GM18861 (cell line): Measurements from ENCODE around the gene LHFPL6.

ENCODE experiments used
- ATAC-seq: cut with Tn5 transposase; IDR thresholded peaks from one replicate; pipeline ENCODE4 v1.9.1; 2021; ENCODE audit not compliant: unreplicated experiment

The LHFPL6 gene

DNA sequence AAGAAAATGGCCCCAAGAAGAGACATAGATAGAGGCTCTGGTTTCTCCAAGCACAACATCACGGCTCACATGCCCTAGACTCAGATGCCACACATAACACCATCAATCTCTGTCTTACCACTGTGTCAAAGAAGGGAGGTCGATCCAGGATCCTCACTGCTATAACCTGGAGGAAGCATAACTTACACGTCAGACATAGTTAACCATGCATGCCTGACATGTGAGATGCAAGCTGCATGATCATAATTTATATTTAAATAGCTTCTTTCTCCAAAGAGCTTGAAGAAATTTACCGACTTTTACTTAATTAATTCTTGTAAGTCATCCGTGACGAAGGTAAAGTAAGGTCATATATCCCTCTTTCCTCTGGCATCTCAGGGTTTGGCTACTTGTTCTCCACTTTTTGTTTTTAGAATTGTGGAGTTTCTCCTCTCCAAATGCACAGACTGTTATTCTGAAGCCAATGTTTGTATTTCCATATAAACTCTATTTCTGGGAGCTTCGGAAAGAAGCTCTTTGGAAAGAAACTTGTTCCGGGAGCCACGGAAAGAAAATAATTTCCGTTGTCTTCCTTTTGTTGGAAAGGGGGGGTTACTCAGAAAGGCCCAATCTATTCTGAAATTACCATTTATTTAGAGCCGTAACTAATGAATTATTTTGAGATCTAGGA, 205.6 kb downstream of the LHFPL6 start:
- no peak for ATAC-seq

DNA sequence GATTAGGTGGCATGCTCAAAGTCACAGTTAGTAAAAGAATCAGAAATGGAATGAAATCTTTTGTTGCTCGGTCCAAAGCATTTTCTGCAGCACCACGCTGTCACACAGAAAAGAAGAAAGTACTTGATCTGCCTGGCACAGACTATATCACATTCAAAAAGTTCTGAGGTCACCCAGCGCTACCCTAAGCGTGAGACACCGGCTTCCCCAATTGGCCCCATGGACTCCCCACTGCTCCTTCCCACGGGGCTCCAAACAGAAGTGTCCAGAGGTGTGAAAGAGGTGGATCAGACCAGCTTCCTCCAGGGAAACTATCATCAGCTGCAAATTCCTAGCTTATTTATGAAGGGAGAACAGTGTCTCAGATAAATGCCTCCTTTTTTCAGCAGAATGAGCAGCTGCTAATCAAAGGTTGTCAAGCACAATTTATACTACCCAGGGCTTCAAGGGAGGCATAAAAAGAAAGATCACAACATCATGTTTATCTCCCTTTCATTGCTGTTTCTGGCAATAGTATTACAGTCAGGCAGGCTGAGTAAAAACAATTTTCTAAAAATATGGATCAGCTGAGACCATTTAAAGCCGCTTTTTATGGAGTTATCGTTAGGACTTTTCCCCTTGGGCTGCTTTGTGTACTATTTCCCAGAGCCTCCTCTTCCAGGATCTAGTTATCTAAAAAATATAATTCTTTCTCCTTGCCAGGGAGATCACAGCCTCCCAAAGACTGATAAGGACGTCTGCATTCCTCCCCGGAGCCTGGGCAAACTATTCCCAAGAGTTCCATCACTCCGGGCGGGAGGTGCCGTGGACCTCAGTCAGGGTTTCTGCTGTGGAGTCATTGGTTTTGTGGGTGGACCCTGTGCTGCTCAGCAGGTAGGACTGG, 208.0 kb downstream of the LHFPL6 start:
- ATAC-seq, result no peak

DNA sequence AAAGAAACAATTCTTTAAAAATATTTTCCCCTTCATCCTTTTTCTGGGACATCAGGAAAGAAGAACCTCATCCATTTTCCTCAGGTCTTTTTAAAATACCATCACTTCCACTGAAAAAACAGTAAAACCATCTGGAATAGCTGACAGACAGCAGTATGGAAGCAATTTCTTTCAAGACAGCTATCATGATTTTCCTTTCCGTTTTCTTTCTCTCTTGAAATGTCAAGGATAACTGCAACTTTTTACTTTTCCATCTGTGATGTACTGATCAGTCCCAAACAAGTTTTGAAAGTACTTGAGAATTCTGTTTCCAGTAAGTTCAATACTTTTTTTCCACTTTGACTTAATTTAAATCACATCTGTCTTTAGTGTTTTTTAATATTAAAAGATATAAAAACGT, 211.2 kb downstream of the LHFPL6 start:
- no peak for ATAC-seq

DNA sequence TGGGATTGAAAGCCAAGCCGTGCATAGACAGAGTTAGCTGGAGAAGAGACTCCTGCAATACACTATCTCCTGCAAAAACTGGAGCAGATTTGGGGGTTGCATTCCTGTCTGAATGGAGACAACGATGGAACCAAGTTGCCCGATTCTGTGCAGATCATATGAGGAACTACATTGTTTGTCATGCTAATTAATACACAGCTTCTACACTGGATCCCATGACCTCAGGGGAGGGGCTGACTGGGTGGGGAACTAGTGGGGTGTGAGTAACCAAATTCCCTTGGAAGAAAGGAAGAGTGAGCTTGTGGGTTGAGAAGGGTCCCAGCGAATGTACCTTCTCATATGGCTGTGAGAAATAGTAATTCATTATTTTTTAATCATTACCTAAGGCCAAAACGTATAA, 214.0 kb downstream of the LHFPL6 start:
- ATAC-seq, result no peak

DNA sequence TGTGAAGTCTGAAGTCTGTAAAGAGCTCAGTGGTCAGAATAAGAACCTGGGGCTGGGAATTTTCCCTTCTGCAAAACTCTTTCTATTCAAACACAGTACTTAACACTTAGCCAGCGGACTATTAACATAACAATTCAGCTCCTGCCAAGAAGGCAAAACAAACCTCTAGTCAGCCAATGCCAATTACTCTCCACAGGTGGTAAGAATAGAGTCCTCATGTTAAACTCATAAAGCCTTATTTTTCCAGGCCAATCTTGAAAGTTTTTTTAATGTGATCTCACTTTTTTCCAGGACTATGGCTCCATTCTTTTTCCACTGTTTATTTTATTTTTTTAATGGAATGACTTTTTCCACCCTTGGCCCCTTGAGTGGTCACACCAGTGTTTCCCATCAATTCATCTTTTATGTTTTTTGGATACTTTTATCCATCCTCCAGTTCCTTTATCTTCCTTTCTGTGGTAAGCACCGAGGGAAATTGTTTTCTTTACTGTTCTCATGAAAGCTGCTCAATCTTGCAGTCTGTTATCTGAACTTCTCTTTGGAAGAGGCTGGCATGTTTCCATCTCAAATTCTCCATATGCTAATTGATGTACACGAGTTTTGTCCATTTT, 217.3 kb downstream of the LHFPL6 start:
- no peak for ATAC-seq

DNA sequence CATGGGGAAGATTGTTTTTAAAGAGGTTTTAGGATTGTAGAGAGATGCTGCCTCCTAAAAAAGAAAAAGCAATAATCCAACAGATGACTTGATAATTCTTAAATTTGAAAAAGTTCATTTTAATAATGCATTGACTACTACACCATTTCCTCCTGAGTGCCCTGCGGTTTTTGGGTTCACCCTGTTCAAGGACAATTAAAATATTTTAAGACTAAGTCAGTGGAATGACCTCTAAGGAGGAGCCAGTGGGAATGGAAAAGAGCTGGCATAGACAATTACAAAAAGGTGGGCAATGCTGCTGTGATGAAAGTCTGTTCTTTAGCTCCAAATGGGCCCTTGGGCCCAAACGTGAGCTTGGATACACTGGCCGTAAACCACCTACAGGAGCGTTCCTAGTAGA, 217.8 kb downstream of the LHFPL6 start:
- no peak for ATAC-seq

DNA sequence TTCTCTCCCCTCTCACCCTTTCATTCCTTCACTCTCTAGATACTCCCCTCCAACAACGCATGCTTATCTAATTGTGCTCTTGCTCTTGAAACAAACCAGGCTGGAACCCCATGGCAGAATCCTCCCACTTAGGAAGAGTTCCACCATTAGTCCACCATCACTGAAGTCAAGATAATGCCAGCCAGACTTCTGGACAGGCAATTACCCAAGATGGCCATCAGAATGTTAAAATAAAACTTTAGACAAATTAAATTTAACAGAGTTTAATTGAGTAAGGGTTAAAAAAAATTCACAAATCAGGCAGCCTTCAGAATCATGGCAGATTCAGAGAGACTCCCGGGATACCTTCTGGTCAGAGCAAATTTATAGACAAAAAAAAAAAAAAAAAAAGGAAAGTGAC, 221.5 kb downstream of the LHFPL6 start:
- no peak for ATAC-seq

DNA sequence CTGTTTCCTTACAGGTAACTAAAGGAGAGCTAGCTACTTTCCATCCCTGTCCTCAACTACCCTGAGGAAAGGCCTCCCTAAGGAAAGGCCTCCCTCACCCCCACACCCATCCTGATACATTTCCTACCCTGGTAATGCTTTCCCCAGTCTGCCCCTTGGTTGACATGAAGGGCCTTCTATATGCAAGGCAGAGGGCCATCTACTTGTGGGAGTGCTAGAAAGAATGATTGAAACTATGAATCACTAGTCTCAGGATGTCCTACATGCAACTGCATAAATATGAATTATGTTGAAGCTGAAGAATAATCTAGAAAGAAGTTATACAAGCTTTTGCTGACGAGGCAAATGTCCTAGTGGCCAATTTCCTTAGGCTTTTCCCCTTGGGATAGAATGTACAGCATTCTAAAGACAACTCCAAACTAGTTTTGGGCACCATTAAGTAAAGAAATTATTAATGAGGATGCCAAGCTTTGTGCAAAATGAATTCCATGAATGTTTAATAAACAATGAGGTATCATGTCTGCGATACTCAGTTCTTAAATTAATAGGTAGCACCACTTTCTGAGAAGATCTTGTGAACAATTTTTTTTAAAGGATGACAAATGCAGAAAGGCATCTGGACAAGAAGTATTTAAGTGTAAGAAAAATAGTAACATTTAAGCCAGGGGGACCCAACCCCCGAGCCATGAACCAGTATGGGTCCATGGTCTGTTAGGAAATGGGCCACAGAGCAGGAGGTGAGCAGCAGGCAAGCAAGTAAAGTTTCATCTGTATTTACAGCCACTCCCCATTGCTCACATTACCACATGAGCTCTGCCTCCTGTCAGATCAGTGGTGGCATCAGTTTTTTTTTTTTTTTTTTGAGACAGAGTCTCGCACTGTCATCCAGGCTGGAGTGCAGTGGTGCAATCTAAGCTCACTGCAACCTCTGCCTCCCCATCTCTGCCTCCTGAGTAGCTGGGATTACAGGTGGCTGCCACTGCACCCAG, 223.0 kb downstream of the LHFPL6 start:
- no peak for ATAC-seq

DNA sequence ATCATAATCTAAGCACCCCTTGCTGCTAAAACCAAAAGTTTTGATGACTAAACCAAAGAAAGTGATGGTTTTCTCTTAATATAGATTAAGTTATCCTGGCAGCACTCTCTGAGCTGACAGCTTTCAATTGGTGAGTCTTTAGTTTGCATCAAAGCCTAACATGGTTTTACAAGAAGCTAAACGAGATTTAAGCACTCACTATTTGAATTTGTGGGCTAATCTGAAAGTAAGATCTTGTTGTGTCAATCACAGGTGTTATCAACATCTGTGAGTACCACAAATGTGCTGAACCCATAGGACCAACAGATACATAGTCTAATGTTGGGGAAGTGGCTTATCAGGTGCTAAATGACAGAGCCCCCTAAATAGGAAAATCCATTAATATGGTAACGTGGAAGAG, 223.9 kb downstream of the LHFPL6 start:
- ATAC-seq, result peak; percentile 97

DNA sequence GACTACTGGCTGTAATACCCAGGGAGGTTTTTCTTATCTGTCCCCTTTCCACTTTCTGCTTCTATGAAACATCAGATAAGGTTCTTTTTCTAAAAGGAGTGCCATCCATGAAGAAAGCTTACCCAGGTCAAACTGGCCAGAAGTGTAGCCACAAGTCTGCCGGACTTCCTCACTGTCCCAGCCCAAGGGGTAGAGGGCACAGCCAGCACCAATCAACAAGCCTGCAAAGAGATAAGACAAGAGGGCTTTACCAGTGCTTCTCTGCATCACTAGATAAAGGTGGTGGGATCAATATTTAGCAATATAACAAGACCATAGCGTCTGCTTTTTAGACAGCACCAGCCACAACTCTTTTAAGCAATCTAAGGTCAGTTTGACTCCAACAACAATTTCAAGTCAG, 224.7 kb downstream of the LHFPL6 start:
- no peak for ATAC-seq

DNA sequence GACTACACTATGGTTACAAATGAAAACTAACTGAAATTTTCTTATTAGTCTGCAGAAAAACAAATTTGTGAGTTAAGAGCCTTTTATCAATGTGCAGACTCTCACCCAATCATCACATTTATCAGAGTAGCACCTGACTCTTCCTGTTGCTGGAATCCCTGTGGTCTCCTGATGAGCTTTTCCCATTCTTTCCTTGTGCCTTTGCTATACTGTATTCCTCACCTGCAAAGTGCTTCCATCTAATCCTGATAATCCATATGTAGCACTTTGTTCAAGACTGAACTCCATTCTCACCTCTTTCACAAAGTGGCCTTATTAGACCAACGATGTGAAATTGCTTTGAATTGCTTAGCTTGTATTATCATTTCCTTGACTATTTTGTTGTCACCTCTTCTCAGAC, 225.3 kb downstream of the LHFPL6 start:
- ATAC-seq, result no peak

DNA sequence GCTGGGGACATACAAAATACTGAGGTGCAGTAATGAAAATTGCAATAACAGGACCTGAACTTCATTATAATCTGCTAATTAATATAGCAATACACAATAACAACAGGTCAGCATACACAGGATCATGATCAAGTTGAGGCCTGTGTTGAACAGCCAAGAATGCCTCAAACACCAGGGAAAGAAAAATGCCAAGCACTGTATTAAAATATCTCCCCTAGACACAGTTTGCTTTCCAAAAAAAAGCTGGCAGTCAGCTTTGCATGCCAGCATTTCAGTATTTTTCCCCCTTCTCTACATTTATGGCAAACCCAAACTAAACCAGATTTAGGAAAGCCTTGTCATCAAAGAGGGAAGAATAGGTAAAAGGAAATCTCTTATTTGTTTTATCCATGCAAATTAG, 226.9 kb downstream of the LHFPL6 start:
- ATAC-seq, result no peak

DNA sequence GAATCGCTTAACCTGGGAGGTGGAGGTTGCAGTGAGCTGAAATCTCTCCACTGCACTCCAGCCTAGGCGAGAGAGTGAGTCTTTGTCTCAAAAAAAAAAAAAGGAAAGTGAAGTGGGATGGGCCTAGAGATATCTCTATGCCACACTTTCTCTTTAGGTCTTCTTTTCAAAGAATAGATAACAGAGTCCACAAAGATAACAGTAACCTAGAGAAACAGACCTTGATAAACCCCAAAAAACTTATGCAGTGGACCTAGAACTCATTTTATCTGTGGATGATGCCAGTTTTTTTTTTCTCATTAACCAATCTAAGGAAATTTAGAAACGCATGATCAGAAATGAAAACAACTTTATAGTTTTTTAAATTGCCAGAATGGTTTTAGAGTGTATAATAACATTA, 227.4 kb downstream of the LHFPL6 start:
- no peak for ATAC-seq

DNA sequence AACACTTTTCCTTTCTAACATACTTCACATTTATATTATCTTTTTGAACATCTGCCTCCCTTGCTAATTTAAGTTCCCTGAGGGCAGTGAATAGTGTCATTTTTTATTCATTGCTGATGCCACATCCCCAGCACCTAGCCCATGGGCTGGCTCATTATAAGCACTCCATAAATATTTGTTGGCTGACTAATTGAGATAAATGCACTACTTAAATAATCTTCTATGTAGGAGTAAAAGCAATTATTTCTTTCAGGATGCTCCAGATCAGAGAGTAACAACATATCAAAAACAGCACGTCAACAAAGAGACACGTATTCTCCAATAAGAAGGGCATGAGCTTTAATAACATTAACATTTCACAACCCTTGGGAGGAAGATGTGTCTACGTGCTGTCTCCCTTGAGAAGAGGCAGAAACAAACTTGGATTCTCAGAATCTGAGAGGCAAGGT, 228.2 kb downstream of the LHFPL6 start:
- ATAC-seq, result no peak

DNA sequence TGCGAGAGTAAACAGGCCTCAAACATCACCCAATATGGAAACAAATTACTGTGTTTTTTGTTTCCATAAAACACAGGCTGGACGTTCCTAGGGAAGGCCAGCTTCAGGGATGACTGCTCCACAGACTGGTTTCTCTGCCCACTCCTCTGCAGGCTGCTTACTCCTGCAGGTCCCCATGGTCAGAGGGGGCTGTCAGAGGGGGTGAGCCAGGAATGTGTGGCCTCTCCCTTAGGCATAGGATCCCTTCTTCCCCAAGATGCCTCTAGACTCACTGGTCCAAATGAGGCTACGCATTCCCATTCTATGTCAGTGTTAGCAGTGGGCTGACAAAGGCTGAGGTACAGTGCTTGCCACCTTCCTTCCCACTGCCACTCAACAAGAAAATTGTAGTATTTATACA, 229.8 kb downstream of the LHFPL6 start:
- ATAC-seq, result no peak

DNA sequence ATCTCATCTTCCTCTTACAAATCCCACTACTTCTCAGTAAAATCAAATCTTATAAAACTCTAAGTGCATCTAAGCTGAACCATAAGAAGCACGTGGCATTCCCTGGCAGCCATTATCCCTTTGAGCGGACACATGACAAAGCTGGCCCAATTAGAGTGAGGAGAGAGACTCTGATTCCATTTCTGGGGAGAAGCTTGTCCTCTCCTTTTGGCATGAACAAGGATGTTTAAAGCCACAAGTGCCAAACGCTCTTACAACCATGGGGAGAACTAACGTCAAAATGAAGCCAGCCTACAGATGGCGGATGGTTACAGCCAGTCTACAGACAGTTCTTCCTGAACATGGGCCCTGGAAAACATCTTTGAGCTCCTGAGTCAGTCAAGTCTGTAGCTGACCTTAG, 231.3 kb downstream of the LHFPL6 start:
- ATAC-seq, result no peak

DNA sequence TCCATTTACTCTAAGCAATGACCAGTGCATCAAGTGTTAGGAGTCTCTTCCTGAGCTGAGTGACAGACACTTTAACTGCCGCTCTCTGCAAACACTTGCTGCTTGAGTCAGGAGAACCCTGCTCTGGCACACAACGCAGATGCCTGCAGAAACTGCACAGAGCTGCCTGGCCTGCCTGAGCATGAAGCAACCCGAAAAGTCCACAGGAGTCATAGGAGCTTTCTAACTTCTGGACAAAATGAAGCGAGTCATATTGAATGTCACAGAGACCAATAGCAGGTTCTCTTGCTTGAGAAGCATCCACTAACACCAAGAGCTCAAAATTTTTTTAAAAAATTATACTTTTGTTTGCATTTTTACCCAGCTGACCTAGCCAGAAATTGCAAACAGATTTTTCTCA, 232.4 kb downstream of the LHFPL6 start:
- no peak for ATAC-seq

DNA sequence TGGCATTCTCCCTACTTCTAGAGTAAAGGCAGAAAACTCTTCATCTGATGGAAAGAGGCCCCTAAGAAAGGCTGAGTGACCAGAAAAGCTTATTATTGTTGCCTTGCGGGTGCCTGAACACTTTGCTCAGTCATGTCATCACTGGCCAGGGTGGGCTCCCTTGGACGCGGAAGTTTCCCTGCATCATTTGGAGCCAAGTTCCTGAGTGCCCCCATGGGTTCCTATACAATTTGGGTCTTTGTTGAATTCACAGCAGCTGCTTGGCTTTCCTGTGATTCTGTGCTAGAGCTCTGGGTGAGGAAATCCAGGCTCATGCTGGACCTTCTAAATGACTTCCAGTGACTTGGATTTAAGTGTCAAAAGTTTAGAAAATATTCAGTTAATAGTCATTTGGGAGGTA, 232.9 kb downstream of the LHFPL6 start:
- no peak for ATAC-seq

DNA sequence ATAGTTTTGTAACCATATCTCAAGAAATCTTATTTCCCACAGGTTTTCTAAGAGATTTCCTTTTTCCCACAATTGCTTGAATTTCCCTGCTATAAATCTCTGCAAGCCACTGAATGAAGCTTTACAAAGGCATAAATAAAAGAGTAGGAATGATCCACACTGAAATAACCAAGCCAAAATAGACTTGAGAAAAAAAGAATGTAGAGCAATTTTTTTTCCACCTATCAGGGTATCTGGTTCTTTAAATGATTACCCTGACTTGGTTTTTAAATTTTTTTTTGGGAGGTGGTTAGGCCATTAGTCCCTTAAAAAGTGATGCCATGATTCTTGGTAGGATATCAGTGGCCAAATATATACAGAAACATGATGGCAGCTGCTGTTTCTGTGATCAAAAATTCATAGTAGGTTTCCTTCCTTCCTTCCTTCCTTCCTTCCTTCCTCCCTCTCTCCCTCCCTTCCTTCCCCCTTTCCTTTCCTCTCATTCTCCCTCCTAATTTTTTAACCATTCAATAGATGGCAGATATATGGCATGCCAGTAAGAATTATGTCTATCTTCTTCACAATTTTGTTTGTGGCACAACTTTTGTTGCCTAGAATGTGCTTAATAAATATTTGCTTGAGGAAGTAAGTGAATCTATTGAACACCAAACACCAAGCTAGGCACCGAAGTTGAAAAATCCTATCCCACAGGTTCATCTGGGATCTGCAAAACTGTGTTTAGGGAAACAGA, 233.7 kb downstream of the LHFPL6 start:
- ATAC-seq, result no peak

DNA sequence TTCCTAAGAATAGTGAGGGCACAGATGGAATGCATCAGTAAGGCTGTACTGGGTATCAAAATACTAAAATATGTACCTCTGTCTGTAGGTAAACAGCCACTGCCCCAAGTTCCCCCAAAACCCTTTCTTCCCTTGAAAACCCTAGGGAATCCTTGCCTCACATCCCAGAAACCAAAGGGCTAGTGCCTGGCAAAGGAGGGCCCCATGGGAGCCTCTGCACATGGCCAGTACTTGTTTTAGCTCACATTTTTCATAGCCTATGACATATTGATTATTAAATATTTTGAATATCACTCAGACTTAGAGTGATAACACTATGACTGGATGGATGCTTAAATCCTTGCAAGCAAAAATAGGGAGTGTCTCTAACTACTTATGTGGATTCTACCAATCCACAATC, 237.1 kb downstream of the LHFPL6 start:
- no peak for ATAC-seq
